ENCODE data around the gene BICD1. TPM values are rescaled to one million over a fixed set of nuclear protein-coding genes. Genes with fewer than 3 reads are reported as not detected.
A peak's percentile ranks its signal among the peaks of the same experiment; 100 is the strongest.
"Not testable (repeated sequence)": the region's sequence is repeated elsewhere in the genome, so short reads cannot be mapped to it uniquely, and the experiment has no call there.

The BICD1 gene
- polyA plus RNA-seq, 1 donor = 8.2 TPM

- no peak for DNase-seq
Observed at GRCh38 chr12:32249777-32250176, 143.1 kb downstream of the BICD1 start.

- DNase-seq = no peak
Observed at GRCh38 chr12:32252199-32253073, 145.8 kb downstream of the BICD1 start.

GRCh38 chr12:32253154-32253790 lies 146.6 kb downstream of the BICD1 start:
- DNase-seq = no peak

GRCh38 chr12:32254260-32254956 lies 147.8 kb downstream of the BICD1 start:
- DNase-seq = no peak

- no peak for DNase-seq
Observed at GRCh38 chr12:32255588-32255987, 148.9 kb downstream of the BICD1 start.

- DNase-seq = no peak
Observed at GRCh38 chr12:32257695-32258496, 151.2 kb downstream of the BICD1 start.

- no peak for DNase-seq
Observed at GRCh38 chr12:32260696-32261095, 154.0 kb downstream of the BICD1 start.

- no peak for DNase-seq
Observed at GRCh38 chr12:32261638-32262037, 155.0 kb downstream of the BICD1 start.

GRCh38 chr12:32264961-32265360 lies 158.3 kb downstream of the BICD1 start:
- peak; percentile 63 for DNase-seq

- no peak for DNase-seq
Observed at GRCh38 chr12:32265456-32265855, 158.8 kb downstream of the BICD1 start.

- DNase-seq = no peak
Observed at GRCh38 chr12:32265951-32266350, 159.3 kb downstream of the BICD1 start.

- DNase-seq = no peak
Observed at GRCh38 chr12:32266756-32267155, 160.1 kb downstream of the BICD1 start.

- peak; percentile 27 for DNase-seq
Observed at GRCh38 chr12:32270818-32271710, 164.4 kb downstream of the BICD1 start.

- no peak for DNase-seq
Observed at GRCh38 chr12:32272465-32272864, 165.8 kb downstream of the BICD1 start.

- DNase-seq = no peak
Observed at GRCh38 chr12:32273063-32273522, 166.4 kb downstream of the BICD1 start.

GRCh38 chr12:32273712-32274111 lies 167.1 kb downstream of the BICD1 start:
- DNase-seq = no peak

GRCh38 chr12:32274665-32275064 lies 168.0 kb downstream of the BICD1 start:
- DNase-seq = no peak

- DNase-seq = not testable (repeated sequence)
Observed at GRCh38 chr12:32275520-32275919, 168.9 kb downstream of the BICD1 start.

GRCh38 chr12:32277774-32278173 lies 171.1 kb downstream of the BICD1 start:
- no peak for DNase-seq

GRCh38 chr12:32281098-32281497 lies 174.5 kb downstream of the BICD1 start:
- DNase-seq = no peak

GRCh38 chr12:32284561-32284960 lies 177.9 kb downstream of the BICD1 start:
- no peak for DNase-seq
